ENCODE data around the gene RNF181.
"Not testable (repeated sequence)": the region's sequence is repeated elsewhere in the genome, so short reads cannot be mapped to it uniquely, and the experiment has no call there.

Gene RNF181

GRCh38 chr2:85611705-85612587, 16.4 kb downstream of the RNF181 start, which contains the start of gene C2orf68:
C2orf68 (minus strand) TSS chr2:85612066; CDS start chr2:85611984, 82 bp downstream.
- Histone ChIP-seq H3K4me1 (ENCODE audit: control insufficient read depth in 5 of 5, insufficient read depth in 5 of 5, low read length in 5 of 5) (peaks cover 0 to 43% (median 32%) of the 10 kb centered on the region in 5 donors), H3K27ac (ENCODE audit: low read depth, low read length) (peak within 1 kb of the TSS; percentile 67), H3K27me3 (ENCODE audit: control insufficient read depth in 5 of 5, insufficient read depth in 4 of 5, low read length in 5 of 5) (no peaks in the 10 kb centered on the region), H3K9ac (ENCODE audit: low read length in 5 of 5) (peak within 1 kb of the TSS; percentile 77 to 94 (median 88)), H3K36me3 (ENCODE audit: control insufficient read depth in 5 of 5, insufficient read depth in 5 of 5, low read length in 5 of 5) (peaks cover 0 to 23% (median 20%) of the 10 kb centered on the region in 5 donors), H3K9me3 (ENCODE audit: control insufficient read depth in 5 of 5, low read length in 5 of 5) (no peaks in the 10 kb centered on the region), H3K4me3 (ENCODE audit: low read depth in 1 of 5, low read length in 5 of 5) (peak within 1 kb of the TSS; percentile 82 to 92 (median 88))

- Histone ChIP-seq H3K4me3 (ENCODE audit: low read depth in 1 of 5, low read length in 5 of 5) (no peak overlapping the region), H3K27me3 (ENCODE audit: control insufficient read depth in 5 of 5, insufficient read depth in 4 of 5, low read length in 5 of 5) (no peaks in the 10 kb centered on the region), H3K27ac (ENCODE audit: low read depth, low read length) (no peak overlapping the region), H3K4me1 (ENCODE audit: control insufficient read depth in 5 of 5, insufficient read depth in 5 of 5, low read length in 5 of 5) (peaks cover 6 to 44% (median 41%) of the 10 kb centered on the region in 5 donors), H3K9me3 (ENCODE audit: control insufficient read depth in 5 of 5, low read length in 5 of 5) (no peaks in the 10 kb centered on the region), H3K9ac (ENCODE audit: low read length in 5 of 5) (no peak overlapping the region), H3K36me3 (ENCODE audit: control insufficient read depth in 5 of 5, insufficient read depth in 5 of 5, low read length in 5 of 5) (peaks cover 0 to 8% (median 6%) of the 10 kb centered on the region in 5 donors)
Observed at GRCh38 chr2:85613717-85614515, 18.4 kb downstream of the RNF181 start.

- not testable (repeated sequence) for H3K36me3 ChIP-seq (ENCODE audit: control insufficient read depth in 5 of 5, insufficient read depth in 5 of 5, low read length in 5 of 5); H3K27ac ChIP-seq (ENCODE audit: low read depth, low read length); H3K27me3 ChIP-seq (ENCODE audit: control insufficient read depth in 5 of 5, insufficient read depth in 4 of 5, low read length in 5 of 5); H3K4me3 ChIP-seq (ENCODE audit: low read depth in 1 of 5, low read length in 5 of 5); H3K9ac ChIP-seq (ENCODE audit: low read length in 5 of 5); H3K9me3 ChIP-seq (ENCODE audit: control insufficient read depth in 5 of 5, low read length in 5 of 5)
- H3K4me1 ChIP-seq (ENCODE audit: control insufficient read depth in 5 of 5, insufficient read depth in 5 of 5, low read length in 5 of 5) = peaks cover 6 to 44% (median 35%) of the 10 kb centered on the region in 5 donors
Observed at GRCh38 chr2:85614757-85615156, 19.2 kb downstream of the RNF181 start.

DNA sequence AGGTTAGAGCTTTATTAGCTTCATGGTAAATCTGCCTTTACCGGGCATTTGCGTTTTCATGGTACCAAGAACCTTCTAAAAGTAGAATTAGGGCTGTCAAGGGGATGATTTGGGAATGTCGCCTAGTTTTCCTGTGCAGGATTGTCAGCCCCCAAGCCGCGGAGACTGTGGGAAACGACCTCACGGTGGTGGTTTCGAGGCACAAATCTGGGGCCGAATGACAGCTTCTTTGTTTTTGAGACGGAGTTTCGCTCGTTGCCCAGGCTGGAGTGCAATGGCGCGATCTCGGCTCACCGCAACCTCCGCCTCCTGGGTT, 19.8 kb downstream of the RNF181 start:
- Histone ChIP-seq H3K4me3 (ENCODE audit: low read depth in 1 of 5, low read length in 5 of 5) (peak overlapping the region in 2 of 5 donors; percentile 40 to 90), H3K36me3 (ENCODE audit: control insufficient read depth in 5 of 5, insufficient read depth in 5 of 5, low read length in 5 of 5) (peaks cover 3 to 14% (median 9%) of the 10 kb centered on the region in 5 donors), H3K4me1 (ENCODE audit: control insufficient read depth in 5 of 5, insufficient read depth in 5 of 5, low read length in 5 of 5) (peaks cover 6 to 41% (median 31%) of the 10 kb centered on the region in 5 donors), H3K27me3 (ENCODE audit: control insufficient read depth in 5 of 5, insufficient read depth in 4 of 5, low read length in 5 of 5) (no peaks in the 10 kb centered on the region), H3K9me3 (ENCODE audit: control insufficient read depth in 5 of 5, low read length in 5 of 5) (no peaks in the 10 kb centered on the region), H3K27ac (ENCODE audit: low read depth, low read length) (peak overlapping the region; percentile 80), H3K9ac (ENCODE audit: low read length in 5 of 5) (no peak overlapping the region)

- H3K27me3 ChIP-seq (ENCODE audit: control insufficient read depth in 5 of 5, insufficient read depth in 4 of 5, low read length in 5 of 5); H3K9me3 ChIP-seq (ENCODE audit: control insufficient read depth in 5 of 5, low read length in 5 of 5); H3K27ac ChIP-seq (ENCODE audit: low read depth, low read length): not testable (repeated sequence)
- peak overlapping the region in 2 of 5 donors; percentile 81 to 90 for H3K4me3 ChIP-seq (ENCODE audit: low read depth in 1 of 5, low read length in 5 of 5)
- H3K9ac ChIP-seq (ENCODE audit: low read length in 5 of 5) = peak overlapping the region in 3 of 5 donors; percentile 19 to 84 (median 41)
- H3K36me3 ChIP-seq (ENCODE audit: control insufficient read depth in 5 of 5, insufficient read depth in 5 of 5, low read length in 5 of 5) = peaks cover 18 to 34% (median 23%) of the 10 kb centered on the region in 5 donors
- peaks cover 6 to 23% (median 17%) of the 10 kb centered on the region in 5 donors for H3K4me1 ChIP-seq (ENCODE audit: control insufficient read depth in 5 of 5, insufficient read depth in 5 of 5, low read length in 5 of 5)
Observed at GRCh38 chr2:85617723-85618122, 22.2 kb downstream of the RNF181 start.

DNA sequence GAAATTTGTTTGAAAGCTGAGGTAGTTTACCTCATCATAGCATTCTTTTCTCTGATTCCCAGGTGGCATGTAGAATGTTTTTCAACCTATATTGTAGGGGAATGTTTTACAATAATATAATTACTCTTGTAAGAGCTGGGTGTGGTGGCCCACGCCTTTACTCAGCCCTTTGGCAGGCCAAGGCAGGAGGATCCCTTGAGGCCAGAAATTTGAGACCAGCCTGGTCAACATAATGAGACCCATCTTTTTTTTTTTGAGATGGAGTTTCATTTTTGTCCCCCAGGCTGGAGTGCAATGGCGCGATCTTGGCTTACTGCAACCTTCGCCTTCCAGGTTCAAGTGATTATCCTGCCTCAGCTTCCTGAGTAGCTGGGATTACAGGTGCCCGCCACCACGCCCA, 24.1 kb downstream of the RNF181 start:
- Histone ChIP-seq H3K4me3 (ENCODE audit: low read depth in 1 of 5, low read length in 5 of 5) (no peak overlapping the region), H3K9me3 (ENCODE audit: control insufficient read depth in 5 of 5, low read length in 5 of 5) (no peaks in the 10 kb centered on the region), H3K4me1 (ENCODE audit: control insufficient read depth in 5 of 5, insufficient read depth in 5 of 5, low read length in 5 of 5) (peaks cover 6 to 23% (median 17%) of the 10 kb centered on the region in 5 donors), H3K9ac (ENCODE audit: low read length in 5 of 5) (no peak overlapping the region), H3K27ac (ENCODE audit: low read depth, low read length) (no peak overlapping the region), H3K27me3 (ENCODE audit: control insufficient read depth in 5 of 5, insufficient read depth in 4 of 5, low read length in 5 of 5) (no peaks in the 10 kb centered on the region), H3K36me3 (ENCODE audit: control insufficient read depth in 5 of 5, insufficient read depth in 5 of 5, low read length in 5 of 5) (peaks cover 21 to 50% (median 40%) of the 10 kb centered on the region in 5 donors)

GRCh38 chr2:85621338-85621737, 25.8 kb downstream of the RNF181 start:
- Histone ChIP-seq H3K9me3 (ENCODE audit: control insufficient read depth in 5 of 5, low read length in 5 of 5) (no peaks in the 10 kb centered on the region), H3K4me1 (ENCODE audit: control insufficient read depth in 5 of 5, insufficient read depth in 5 of 5, low read length in 5 of 5) (peaks cover 6 to 17% (median 14%) of the 10 kb centered on the region in 5 donors), H3K27ac (ENCODE audit: low read depth, low read length) (no peak overlapping the region), H3K4me3 (ENCODE audit: low read depth in 1 of 5, low read length in 5 of 5) (no peak overlapping the region), H3K27me3 (ENCODE audit: control insufficient read depth in 5 of 5, insufficient read depth in 4 of 5, low read length in 5 of 5) (no peaks in the 10 kb centered on the region), H3K9ac (ENCODE audit: low read length in 5 of 5) (no peak overlapping the region), H3K36me3 (ENCODE audit: control insufficient read depth in 5 of 5, insufficient read depth in 5 of 5, low read length in 5 of 5) (peaks cover 27 to 67% (median 56%) of the 10 kb centered on the region in 5 donors)

DNA sequence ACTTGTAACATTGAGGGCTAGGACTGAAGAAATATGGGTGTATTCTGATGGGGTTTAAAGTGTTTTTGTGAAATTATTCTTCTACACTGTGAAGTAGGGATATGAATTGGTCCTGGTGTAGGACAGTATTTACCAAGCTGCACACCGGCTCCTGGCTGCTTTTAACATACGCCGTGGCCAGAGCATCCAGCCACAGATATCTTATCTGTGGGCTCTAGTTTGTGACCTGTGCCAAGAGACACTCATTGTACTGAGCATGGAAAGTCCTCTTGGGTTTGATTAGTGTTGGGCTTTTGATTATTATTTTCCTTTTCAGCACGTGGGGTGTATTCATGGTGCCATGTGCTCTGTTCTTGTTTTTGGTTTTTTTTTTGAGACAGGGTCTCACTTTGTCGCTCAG, 28.4 kb downstream of the RNF181 start:
- H3K27me3 ChIP-seq (ENCODE audit: control insufficient read depth in 5 of 5, insufficient read depth in 4 of 5, low read length in 5 of 5) = no peaks in the 10 kb centered on the region
- no peak overlapping the region for H3K4me3 ChIP-seq (ENCODE audit: low read depth in 1 of 5, low read length in 5 of 5)
- H3K9me3 ChIP-seq (ENCODE audit: control insufficient read depth in 5 of 5, low read length in 5 of 5) = no peaks in the 10 kb centered on the region
- H3K27ac ChIP-seq (ENCODE audit: low read depth, low read length) = no peak overlapping the region
- no peak overlapping the region for H3K9ac ChIP-seq (ENCODE audit: low read length in 5 of 5)
- peaks cover 0 to 7% (median 0%) of the 10 kb centered on the region in 5 donors for H3K4me1 ChIP-seq (ENCODE audit: control insufficient read depth in 5 of 5, insufficient read depth in 5 of 5, low read length in 5 of 5)
- H3K36me3 ChIP-seq (ENCODE audit: control insufficient read depth in 5 of 5, insufficient read depth in 5 of 5, low read length in 5 of 5) = peaks cover 33 to 91% (median 72%) of the 10 kb centered on the region in 5 donors

- H3K27ac ChIP-seq (ENCODE audit: low read depth, low read length) = no peak overlapping the region
- no peaks in the 10 kb centered on the region for H3K27me3 ChIP-seq (ENCODE audit: control insufficient read depth in 5 of 5, insufficient read depth in 4 of 5, low read length in 5 of 5)
- H3K4me3 ChIP-seq (ENCODE audit: low read depth in 1 of 5, low read length in 5 of 5) = no peak overlapping the region
- H3K4me1 ChIP-seq (ENCODE audit: control insufficient read depth in 5 of 5, insufficient read depth in 5 of 5, low read length in 5 of 5) = peaks cover 0 to 7% (median 0%) of the 10 kb centered on the region in 5 donors
- peaks cover 23 to 97% (median 76%) of the 10 kb centered on the region in 5 donors for H3K36me3 ChIP-seq (ENCODE audit: control insufficient read depth in 5 of 5, insufficient read depth in 5 of 5, low read length in 5 of 5)
- no peaks in the 10 kb centered on the region for H3K9me3 ChIP-seq (ENCODE audit: control insufficient read depth in 5 of 5, low read length in 5 of 5)
- no peak overlapping the region for H3K9ac ChIP-seq (ENCODE audit: low read length in 5 of 5)
Observed at GRCh38 chr2:85628658-85629057, 33.1 kb downstream of the RNF181 start.
